Liver (tissue), 3 donors: ENCODE data around the gene MINAR2.

Experiments
- RAD21 ChIP-seq, 2 donors: IDR thresholded peaks; 2 replicates each; pipeline ENCODE4 v1.6.1; 2016; ENCODE audit warnings: antibody characterized with exemption in 2 of 2, mild to moderate bottlenecking in 2 of 2
- TAF1 ChIP-seq: conservative IDR thresholded peaks from 2 replicates; pipeline ENCODE4 v1.6.1; 2016; ENCODE audit warnings: antibody characterized with exemption, mild to moderate bottlenecking
- TF ChIP-seq, protein P1 (sequence below): fragments of 150-350 bp; IDR thresholded peaks from 2 replicates; pipeline ENCODE4 v1.5.1; 2017; ENCODE audit warnings: improper control_type of control experiment, low read depth, low read length; ENCODE audit not compliant: missing input control
- TF ChIP-seq, protein P2 (sequence below): IDR thresholded peaks from 2 replicates; pipeline ENCODE4 v1.6.1; 2016; ENCODE audit warnings: antibody characterized with exemption
- donor health status: healthy.
- donor health status: healthy.

DNA sequence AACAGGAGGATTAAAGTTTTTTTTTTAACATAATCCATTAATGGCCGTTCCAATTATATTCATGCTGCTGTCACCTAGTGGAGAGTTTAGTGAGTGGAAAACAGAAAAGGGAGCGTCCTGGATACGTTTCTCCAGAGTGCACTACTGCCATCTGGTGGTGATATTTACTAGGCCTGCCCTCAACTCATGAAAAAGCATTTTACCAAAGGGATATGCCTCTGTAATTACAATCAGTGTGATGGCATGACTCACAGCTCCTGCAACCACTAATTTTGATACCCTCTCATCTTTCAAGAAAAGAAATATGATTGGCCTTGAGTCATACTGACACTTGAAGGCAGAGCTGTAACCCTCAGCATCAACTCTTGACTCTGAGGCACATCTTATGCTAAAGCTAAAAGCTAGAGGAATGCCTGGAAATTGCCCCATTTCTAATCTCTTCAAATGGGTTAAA is 20.1 kb downstream of the MINAR2 start:
- TF ChIP-seq, protein P1, sequence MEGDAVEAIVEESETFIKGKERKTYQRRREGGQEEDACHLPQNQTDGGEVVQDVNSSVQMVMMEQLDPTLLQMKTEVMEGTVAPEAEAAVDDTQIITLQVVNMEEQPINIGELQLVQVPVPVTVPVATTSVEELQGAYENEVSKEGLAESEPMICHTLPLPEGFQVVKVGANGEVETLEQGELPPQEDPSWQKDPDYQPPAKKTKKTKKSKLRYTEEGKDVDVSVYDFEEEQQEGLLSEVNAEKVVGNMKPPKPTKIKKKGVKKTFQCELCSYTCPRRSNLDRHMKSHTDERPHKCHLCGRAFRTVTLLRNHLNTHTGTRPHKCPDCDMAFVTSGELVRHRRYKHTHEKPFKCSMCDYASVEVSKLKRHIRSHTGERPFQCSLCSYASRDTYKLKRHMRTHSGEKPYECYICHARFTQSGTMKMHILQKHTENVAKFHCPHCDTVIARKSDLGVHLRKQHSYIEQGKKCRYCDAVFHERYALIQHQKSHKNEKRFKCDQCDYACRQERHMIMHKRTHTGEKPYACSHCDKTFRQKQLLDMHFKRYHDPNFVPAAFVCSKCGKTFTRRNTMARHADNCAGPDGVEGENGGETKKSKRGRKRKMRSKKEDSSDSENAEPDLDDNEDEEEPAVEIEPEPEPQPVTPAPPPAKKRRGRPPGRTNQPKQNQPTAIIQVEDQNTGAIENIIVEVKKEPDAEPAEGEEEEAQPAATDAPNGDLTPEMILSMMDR, result peak; percentile 99
- TF ChIP-seq RAD21 (IDR thresholded peaks at IDR 0.05), result peak; percentile 96 to 97
- TF ChIP-seq TAF1, result no peak
- TF ChIP-seq, protein P2, sequence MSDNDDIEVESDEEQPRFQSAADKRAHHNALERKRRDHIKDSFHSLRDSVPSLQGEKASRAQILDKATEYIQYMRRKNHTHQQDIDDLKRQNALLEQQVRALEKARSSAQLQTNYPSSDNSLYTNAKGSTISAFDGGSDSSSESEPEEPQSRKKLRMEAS, result no peak
